CD4-positive, alpha-beta T cell treated with Interleukin-17A for 4 hours (primary cell): ENCODE results near the gene HENMT1.
"Not testable (repeated sequence)": the region's sequence is repeated elsewhere in the genome, so short reads cannot be mapped to it uniquely, and the experiment has no call there.

Experiments
- DNase-seq: peaks from one replicate; pipeline ENCODE4 v3.0.0-alpha.2; 2020; ENCODE audit warnings: mixed read lengths

The HENMT1 gene

GRCh38 chr1:108670131-108670773, 9.4 kb upstream of the HENMT1 start:
- no peak for DNase-seq

GRCh38 chr1:108669679-108670078, 8.8 kb upstream of the HENMT1 start:
- no peak for DNase-seq

DNA sequence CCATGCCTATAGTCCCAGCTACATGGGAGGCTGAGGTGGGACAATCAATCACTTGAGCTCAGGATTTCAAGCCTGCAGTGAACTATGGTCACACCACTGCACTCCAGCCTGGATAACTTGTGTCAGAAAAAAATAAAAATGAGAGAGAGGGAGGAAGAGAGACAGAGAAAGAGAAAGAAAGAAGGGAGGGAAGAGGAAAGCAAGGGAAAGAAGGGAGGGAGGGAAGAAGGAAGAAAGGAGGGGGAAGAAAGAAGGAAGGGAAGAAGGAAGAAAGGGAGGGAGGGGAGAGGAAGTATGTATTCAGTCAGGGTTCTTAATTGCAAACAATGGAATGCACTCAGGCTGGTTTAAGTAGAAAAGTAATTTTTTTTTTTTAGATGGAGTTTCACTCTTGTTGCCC, 7.9 kb upstream of the HENMT1 start:
- DNase-seq, result no peak

DNA sequence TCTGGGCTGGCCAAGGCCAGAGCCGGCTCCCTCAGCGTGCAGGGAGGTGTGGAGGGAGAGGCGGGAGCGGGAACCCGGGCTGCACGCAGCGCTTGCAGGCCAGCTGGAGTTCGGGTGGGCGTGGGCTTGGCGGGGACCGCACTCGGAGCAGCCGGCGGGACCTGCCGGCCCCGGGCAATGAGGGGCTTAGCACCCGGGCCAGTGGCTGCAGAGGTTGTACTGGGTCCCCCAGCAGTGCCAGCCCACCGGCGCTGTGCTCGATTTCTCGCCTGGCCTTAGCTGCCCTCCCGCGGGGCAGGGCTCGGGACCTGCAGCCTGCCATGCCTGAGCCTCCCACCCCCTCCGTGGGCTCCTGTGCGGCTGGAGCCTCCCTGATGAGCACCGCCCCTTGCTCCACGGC, 6.5 kb upstream of the HENMT1 start:
- not testable (repeated sequence) for DNase-seq

DNA sequence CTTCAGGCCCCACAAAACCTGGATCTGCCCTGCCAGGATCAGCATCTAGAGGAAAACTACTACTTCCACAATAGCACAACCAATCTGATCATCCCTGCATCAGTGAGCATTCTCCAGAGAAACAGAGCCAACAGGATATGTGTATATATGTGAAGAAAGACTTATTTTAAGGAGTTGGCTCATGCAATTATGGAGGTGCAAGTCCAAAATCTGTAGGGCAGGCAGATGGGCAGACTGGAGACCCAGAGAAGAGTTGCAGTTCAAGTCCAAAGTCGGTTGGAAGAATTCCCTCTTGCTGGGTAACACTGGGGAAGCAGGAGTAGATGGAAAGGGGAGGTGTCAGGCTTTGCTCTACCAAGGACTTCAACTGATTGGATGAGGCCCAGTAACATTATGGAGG, 4.9 kb upstream of the HENMT1 start:
- no peak for DNase-seq

GRCh38 chr1:108665067-108665466, 4.2 kb upstream of the HENMT1 start:
- no peak for DNase-seq

DNA sequence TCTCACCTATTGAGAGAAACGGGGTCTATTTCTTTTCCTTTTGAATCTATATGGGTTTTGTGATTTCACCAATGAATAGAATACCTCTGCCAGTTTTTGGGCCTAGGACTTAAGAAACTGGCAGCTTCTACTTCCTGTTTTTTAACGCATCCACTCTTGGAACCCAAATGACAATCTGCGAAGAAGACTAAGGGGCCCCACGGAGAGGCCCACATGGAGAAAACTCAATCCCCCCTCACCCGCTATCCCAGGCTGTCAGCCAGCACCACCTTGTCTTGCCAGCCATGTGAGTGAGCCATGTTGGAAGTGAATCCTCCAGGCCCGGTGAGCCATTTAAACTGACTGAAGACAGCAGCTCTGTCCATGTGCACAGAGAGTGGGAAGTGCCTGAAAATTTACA, 3.6 kb upstream of the HENMT1 start:
- DNase-seq, result no peak

GRCh38 chr1:108663074-108663473, 2.2 kb upstream of the HENMT1 start:
- no peak for DNase-seq

DNA sequence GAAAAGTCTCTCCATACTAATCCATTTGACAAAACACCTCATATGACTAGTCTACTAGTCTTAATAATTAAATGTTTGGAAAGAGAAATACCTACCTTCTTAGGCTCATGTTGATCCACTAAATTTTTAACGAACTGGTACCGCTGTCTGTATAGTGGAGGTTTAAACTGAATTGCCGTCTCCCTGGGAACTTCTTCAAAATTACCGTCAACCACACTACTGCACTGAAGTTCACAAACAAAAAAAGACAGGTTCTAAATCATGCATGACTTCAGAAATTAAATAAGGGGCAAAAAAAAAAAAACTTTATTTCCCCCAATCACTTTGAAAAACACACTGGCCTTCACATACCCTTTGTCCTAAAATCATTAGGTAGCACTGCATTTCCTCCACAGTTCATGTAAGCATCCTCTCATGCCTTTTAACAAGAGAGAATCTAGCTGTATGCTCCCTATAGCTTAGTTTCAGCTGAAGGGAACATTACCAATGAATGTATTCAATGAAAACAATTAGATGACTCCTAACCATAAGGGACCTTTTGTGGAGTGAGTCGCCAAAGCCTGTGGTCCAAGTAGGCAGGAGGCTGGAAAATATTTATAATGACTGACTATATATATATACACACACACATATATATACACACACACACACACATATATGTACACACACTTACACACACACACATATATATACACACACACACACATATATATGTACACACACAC, 3.4 kb downstream of the HENMT1 start:
- DNase-seq, result no peak

GRCh38 chr1:108653431-108654105, 7.3 kb downstream of the HENMT1 start:
- no peak for DNase-seq

- peak; percentile 80 for DNase-seq
Observed at GRCh38 chr1:108646648-108647269, 14.1 kb downstream of the HENMT1 start.

DNA sequence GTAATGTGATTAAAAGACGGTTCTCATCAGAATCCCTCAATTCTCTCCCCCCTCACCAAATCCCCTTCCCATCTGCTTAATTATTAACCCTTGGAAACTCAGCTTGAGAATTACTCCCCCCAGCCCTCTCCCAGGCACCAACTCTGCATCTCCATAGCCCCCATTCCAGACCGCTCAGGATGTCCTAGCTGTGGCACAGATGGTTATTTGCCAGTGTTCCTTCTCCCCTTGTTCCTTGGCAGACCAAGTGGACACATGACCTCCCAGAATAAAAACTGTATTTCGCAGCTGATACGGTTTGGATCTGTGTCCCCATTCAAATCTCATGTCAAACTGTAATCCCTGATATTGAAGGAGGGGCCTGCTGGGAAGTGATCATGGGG, 14.6 kb downstream of the HENMT1 start:
- DNase-seq, result no peak

- DNase-seq, result peak; percentile 43
Observed at GRCh38 chr1:108645564-108646184, 15.2 kb downstream of the HENMT1 start.

- DNase-seq, result peak; percentile 70
Observed at GRCh38 chr1:108644984-108645383, 15.9 kb downstream of the HENMT1 start.

GRCh38 chr1:108643492-108644335, 17.2 kb downstream of the HENMT1 start:
- DNase-seq, result peak; percentile 71

DNA sequence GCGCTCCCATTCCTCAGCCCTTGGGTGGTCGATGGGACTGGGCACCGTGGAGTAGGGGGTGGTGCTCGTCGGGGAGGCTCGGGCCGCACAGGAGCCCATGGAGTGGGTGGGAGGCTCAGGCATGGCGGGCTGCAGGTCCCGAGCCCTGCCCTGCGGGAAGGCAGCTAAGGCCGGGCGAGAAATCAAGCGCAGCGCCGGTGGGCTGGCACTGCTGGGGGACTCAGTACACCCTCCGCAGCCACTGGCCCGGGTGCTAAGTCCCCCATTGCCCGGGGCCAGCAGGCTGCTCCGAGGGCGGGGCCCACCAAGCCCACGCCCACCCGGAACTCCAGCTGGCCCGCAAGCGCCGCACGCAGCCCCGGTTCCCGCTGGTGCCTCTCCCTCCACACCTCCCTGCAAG, 20.0 kb downstream of the HENMT1 start:
- not testable (repeated sequence) for DNase-seq

- peak; percentile 42 for DNase-seq
Observed at GRCh38 chr1:108639899-108640560, 20.9 kb downstream of the HENMT1 start.

- no peak for DNase-seq
Observed at GRCh38 chr1:108636876-108637275, 24.0 kb downstream of the HENMT1 start.

DNA sequence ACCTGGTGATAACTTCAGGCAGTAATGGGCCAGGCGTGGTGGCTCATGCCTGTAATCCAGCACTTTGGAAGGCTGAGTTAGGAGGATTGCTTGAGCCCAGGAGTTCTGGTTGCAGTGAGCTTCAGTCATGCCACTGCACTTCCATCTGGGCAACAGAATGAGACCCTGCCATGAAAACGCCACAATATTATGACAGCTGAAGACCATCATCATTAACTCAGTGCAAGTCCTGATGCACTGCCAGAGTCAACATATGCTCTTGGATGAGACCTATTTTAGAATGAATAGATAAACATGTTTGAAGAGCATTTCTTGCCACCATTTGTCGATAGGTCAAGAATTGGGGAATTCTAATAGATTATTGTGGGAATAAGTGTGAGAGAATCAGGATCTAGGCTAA, 26.4 kb downstream of the HENMT1 start:
- DNase-seq, result no peak

GRCh38 chr1:108628665-108629064, 32.2 kb downstream of the HENMT1 start:
- DNase-seq, result no peak

- no peak for DNase-seq
Observed at GRCh38 chr1:108627951-108628350, 32.9 kb downstream of the HENMT1 start.

DNA sequence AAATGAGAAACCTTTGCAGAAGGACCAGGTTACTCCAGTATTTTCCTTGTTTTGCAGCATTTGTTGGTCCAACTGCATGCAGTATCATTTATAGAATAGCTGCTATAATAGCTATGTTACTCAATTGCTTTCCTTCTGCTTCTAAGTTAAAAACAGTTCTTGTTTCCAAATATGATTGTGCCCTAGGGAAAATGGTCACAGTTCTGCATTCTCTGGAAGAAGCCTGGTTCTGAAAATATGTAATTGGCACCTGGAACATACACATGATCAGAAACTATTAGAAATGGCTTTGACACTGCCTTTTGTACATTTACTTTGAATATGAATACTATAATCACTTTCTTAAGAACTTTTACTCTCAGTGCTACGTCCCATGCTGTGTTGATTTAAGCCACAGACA, 33.6 kb downstream of the HENMT1 start:
- DNase-seq, result no peak
